PC-3 (cell line): ENCODE measurements around the gene RGL3. TPM values are rescaled to one million over a fixed set of nuclear protein-coding genes. Genes with fewer than 3 reads are reported as not detected.

Source experiments
- ATAC-seq: fragments of 200-7000 bp; cut with Tn5 transposase; 2 replicates; pipeline ENCODE4 v1.9.1; 2020; ENCODE audit warnings: mild to moderate bottlenecking, moderate library complexity
- BruUV-seq: library from RNA; stranded (reverse); fragments of 400-500 nt; replicated peaks from 2 replicates; lab custom pipeline; 2021; lab: Mats Ljungman, UMichigan
- CTCF ChIA-PET: fragments of 300-600 bp; sonication (Branson Sonifier 250); formaldehyde crosslinking; loops from one replicate; lab custom pipeline; 2022; ENCODE audit warnings: antibody characterized with exemption; lab: Charles Lee
- POLR2A ChIA-PET: fragments of 300-600 bp; sonication (Branson Sonifier 250); formaldehyde crosslinking; loops from one replicate; lab custom pipeline; 2022; ENCODE audit warnings: antibody characterized with exemption; ENCODE audit not compliant: unreplicated experiment; lab: Charles Lee
- DNase-seq: peaks from one replicate; pipeline ENCODE4 v3.0.0-alpha.2; 2015
- H2AFZ ChIP-seq: fragments of 300-600 bp; sonication (generic); 2 replicates; pipeline ENCODE4 v1.6.0; 2016; ENCODE audit warnings: antibody characterized with exemption, low read length
- H3F3A ChIP-seq: fragments of 300-600 bp; sonication (generic); one replicate; pipeline ENCODE4 v1.6.0; 2017; ENCODE audit warnings: antibody characterized with exemption, low read length, control low read depth, mild to moderate bottlenecking; ENCODE audit not compliant: unreplicated experiment
- H3K27ac ChIP-seq: fragments of 300-600 bp; sonication (generic); 2 replicates; pipeline ENCODE4 v1.5.1; 2016; ENCODE audit warnings: mild to moderate bottlenecking, low read length
- H3K27me3 ChIP-seq: fragments of 300-600 bp; sonication (generic); 2 replicates; pipeline ENCODE4 v1.6.1; 2016; ENCODE audit warnings: low read length, mixed read lengths
- H3K36me3 ChIP-seq: fragments of 300-600 bp; sonication (generic); 2 replicates; pipeline ENCODE4 v1.6.1; 2016; ENCODE audit warnings: low read depth, mixed run types, low read length, mixed read lengths
- H3K4me1 ChIP-seq: fragments of 300-600 bp; sonication (generic); 2 replicates; pipeline ENCODE4 v1.5.1; 2016; ENCODE audit warnings: low read length; ENCODE audit not compliant: insufficient read depth
- H3K4me2 ChIP-seq: fragments of 300-600 bp; sonication (generic); 2 replicates; pipeline ENCODE4 v1.6.0; 2016; ENCODE audit warnings: low read length
- H3K4me3 ChIP-seq: fragments of 300-600 bp; sonication (generic); 2 replicates; pipeline ENCODE4 v1.5.1; 2016; ENCODE audit warnings: mild to moderate bottlenecking, low read length, mixed read lengths
- H3K79me2 ChIP-seq: fragments of 300-600 bp; sonication (generic); 2 replicates; pipeline ENCODE4 v1.6.1; 2017; ENCODE audit warnings: low read length, mixed read lengths
- H3K9ac ChIP-seq: fragments of 300-600 bp; sonication (generic); 2 replicates; pipeline ENCODE4 v1.6.0; 2016; ENCODE audit warnings: mild to moderate bottlenecking, low read length
- H3K9me2 ChIP-seq: fragments of 300-600 bp; sonication (generic); replicated peaks from 2 replicates; pipeline ENCODE4 v1.6.1; 2016; ENCODE audit warnings: mixed run types, low read length, mixed read lengths
- H3K9me3 ChIP-seq: fragments of 300-600 bp; sonication (generic); 2 replicates; pipeline ENCODE4 v1.6.1; 2016; ENCODE audit warnings: low read length, mixed read lengths
- H4K20me1 ChIP-seq: fragments of 300-600 bp; sonication (generic); 2 replicates; pipeline ENCODE4 v1.6.1; 2016; ENCODE audit warnings: low read length, mixed read lengths
- EZH2 ChIP-seq: fragments of 300-600 bp; sonication (generic); IDR thresholded peaks from one replicate; pipeline ENCODE4 v1.6.1; 2017; ENCODE audit warnings: antibody characterized with exemption, mild to moderate bottlenecking, low read length; ENCODE audit not compliant: unreplicated experiment
- EZH2phosphoT487 ChIP-seq: fragments of 300-600 bp; sonication (generic); IDR thresholded peaks from 2 replicates; pipeline ENCODE4 v1.6.1; 2018; ENCODE audit warnings: mild to moderate bottlenecking, antibody characterized with exemption, low read length, borderline replicate concordance
- intact Hi-C: fragments of 100-400 bp; cut with micrococcal nuclease; formaldehyde crosslinking; loops from 2 replicates; pipeline ENCODE4 v1.9.0; 2023
- total RNA-seq: library from RNA; depleted of rRNA; stranded (reverse); fragments of >200 nt; gene quantifications from 2 replicates; pipeline ENCODE4 v1.2.3, GENCODE V29; 2014
- TF ChIP-seq, protein P1 (sequence below): fragments of 300-600 bp; sonication (generic); conservative IDR thresholded peaks from 2 replicates; pipeline ENCODE4 v1.5.1; 2017; ENCODE audit warnings: antibody characterized with exemption, low read depth, mild to moderate bottlenecking, low read length

Gene RGL3
- total RNA-seq, 1 experiment from 2014 or later, result 23.5 TPM

DNA sequence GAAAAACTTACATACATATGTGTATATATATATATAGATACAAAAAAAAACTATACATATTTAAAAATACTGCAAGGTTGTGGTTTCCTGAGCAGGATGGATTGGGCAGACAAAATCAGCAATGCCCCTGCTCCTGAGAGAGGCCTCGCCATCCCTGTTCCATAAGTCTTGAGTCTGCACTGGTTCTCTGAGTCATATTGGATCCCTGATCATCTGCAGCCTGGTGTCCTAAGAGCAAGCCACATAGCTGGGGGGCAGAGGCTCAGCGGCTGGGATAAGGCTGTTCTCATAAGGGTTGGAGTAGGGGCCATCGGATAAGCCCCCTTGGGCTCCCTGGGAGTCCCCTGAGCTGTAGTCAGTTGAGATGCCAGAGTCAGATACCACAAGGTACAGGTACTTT lies 41.4 kb downstream of the RGL3 start:
- intact Hi-C loops, result loop anchor here (1.0 to 2.0 kb wide), 2 partner anchors 84 to 105 kb away; no protein-coding TSS in a partner anchor
- ATAC-seq (no peak), DNase-seq (peak; percentile 33)
- TF ChIP-seq EZH2phosphoT487 (no peak), EZH2 (no peak)
- TF ChIP-seq, protein P1, sequence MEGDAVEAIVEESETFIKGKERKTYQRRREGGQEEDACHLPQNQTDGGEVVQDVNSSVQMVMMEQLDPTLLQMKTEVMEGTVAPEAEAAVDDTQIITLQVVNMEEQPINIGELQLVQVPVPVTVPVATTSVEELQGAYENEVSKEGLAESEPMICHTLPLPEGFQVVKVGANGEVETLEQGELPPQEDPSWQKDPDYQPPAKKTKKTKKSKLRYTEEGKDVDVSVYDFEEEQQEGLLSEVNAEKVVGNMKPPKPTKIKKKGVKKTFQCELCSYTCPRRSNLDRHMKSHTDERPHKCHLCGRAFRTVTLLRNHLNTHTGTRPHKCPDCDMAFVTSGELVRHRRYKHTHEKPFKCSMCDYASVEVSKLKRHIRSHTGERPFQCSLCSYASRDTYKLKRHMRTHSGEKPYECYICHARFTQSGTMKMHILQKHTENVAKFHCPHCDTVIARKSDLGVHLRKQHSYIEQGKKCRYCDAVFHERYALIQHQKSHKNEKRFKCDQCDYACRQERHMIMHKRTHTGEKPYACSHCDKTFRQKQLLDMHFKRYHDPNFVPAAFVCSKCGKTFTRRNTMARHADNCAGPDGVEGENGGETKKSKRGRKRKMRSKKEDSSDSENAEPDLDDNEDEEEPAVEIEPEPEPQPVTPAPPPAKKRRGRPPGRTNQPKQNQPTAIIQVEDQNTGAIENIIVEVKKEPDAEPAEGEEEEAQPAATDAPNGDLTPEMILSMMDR, result no peak
- Histone ChIP-seq H4K20me1 (no peaks in the 10 kb centered on the region), H2AFZ (no peak overlapping the region), H3K27me3 (no peaks in the 10 kb centered on the region), H3F3A (peaks cover 12% of the 10 kb centered on the region), H3K9me2 (no peaks in the 10 kb centered on the region), H3K4me3 (peak overlapping the region; percentile 36; the same call in 1 of the 2 replicates), H3K9ac (0 out of 2 replicates have a peak overlapping the region, but pooled peaks have one; percentile 22), H3K9me3 (no peaks in the 10 kb centered on the region), H3K79me2 (peaks cover 32% of the 10 kb centered on the region), H3K36me3 (no peaks in the 10 kb centered on the region), H3K27ac (peak overlapping the region; percentile 73), H3K4me1 (peaks cover 64% of the 10 kb centered on the region), H3K4me2 (peak overlapping the region; percentile 76)
- CTCF ChIA-PET, result interaction anchor here (0.5 to 1.8 kb wide), 7 partner anchors 24 to 104 kb away, joined by 3 to 15 read pairs (median 4); partner anchors contain the start of genes CCDC159, PRKCSH and TMEM205
- BruUV-seq, result no TSS peak
- POLR2A ChIA-PET, result interaction anchor here (0.6 kb wide), 3 partner anchors 9 to 158 kb away, joined by 3 read pairs; partner anchors contain the start of gene PRKCSH

DNA sequence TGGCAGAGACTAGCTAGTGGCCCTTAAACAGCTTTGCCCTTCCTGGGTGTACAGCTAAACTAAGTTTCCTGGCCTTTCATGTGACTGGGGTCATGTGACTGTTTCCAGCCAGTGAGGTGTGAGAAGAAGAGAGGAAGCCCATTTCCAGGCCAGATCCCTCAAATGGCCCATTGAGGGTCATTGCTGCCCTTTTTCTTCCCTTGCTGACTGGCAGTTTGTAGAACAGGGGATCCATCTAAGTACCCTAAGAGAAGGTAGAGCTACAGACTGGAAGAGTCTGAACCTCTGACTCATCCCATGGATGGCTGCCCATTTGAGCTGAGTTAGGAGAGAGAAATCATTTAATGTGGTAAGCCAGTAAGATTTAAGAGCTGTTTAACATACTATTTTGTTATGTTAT lies 41.9 kb downstream of the RGL3 start:
- Histone ChIP-seq H3K9me3 (no peaks in the 10 kb centered on the region), H3K4me2 (peak overlapping the region; percentile 76), H3K4me1 (peaks cover 64% of the 10 kb centered on the region), H3K9ac (no peak overlapping the region), H3K79me2 (peaks cover 32% of the 10 kb centered on the region), H3K4me3 (no peak overlapping the region), H3F3A (peaks cover 12% of the 10 kb centered on the region), H2AFZ (no peak overlapping the region), H3K27ac (peak overlapping the region; percentile 73), H3K9me2 (no peaks in the 10 kb centered on the region), H3K36me3 (no peaks in the 10 kb centered on the region), H4K20me1 (no peaks in the 10 kb centered on the region), H3K27me3 (no peaks in the 10 kb centered on the region)
- DNase-seq (peak; percentile 96), ATAC-seq (no peak)
- ChIA-PET CTCF (interaction anchor here (0.5 to 1.8 kb wide), 8 partner anchors 25 to 105 kb away, joined by 3 to 15 read pairs (median 4); partner anchors contain the start of genes CCDC159, PRKCSH and TMEM205), POLR2A (interaction anchor here (0.6 kb wide), 3 partner anchors 9 to 157 kb away, joined by 3 read pairs; partner anchors contain the start of gene PRKCSH)
- TF ChIP-seq EZH2phosphoT487, result no peak
- no peak for TF ChIP-seq EZH2
- TF ChIP-seq, protein P1, result no peak
- intact Hi-C loops, result no loop called here
- BruUV-seq, result no TSS peak
